HG03575 (cell line): ENCODE data around the gene KDM2A.

Experiments used
- ATAC-seq: cut with Tn5 transposase; IDR thresholded peaks from one replicate; pipeline ENCODE4 v1.9.1; 2021; ENCODE audit not compliant: unreplicated experiment, insufficient number of reproducible peaks, low FRiP score; ENCODE audit errors: extremely low read depth

KDM2A gene

DNA sequence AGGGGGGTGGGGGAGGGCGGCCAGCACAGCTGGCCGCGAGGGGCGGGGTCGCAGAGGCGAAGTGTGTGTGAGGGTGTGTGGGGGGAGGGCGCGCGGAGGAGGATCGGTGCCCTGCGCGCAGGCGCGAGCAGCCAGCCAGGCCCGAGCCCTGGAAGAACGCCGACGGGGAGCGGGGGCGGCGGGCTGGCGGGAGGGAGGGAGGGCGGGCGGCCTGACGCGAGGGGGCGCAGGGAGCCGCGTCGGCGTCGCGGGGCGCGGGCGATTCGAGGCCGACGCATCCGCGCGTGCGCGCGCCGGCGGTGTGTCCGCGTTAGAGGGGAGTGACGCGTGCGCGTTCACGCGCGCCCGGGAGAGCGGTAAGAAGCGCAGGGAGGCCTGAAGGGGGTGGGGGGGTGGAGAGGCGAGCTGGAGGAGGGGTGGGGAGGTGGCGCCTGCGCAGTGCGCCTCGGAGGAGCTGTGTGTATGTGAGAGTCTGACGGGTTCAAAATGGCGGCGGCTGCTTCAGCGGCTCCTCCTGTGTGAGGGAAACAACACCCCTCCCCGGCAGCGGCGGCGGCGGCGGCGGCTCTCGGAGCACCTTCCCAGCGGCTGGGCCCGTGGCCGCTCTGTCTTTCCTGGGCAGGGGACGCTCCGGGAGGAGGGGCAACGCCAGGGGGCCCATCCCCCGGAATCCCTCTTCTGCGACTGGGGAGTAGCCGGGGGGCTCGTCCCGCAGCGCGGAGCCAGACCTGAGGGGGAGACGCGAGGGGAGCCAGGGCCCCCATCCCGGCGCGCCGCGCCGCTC lies at the start of gene KDM2A:
KDM2A (plus strand) TSS at position 463 of the 784 bp plus-strand sequence. CDS start 2,054 bp downstream, outside the sequence.
- ATAC-seq: no peak

DNA sequence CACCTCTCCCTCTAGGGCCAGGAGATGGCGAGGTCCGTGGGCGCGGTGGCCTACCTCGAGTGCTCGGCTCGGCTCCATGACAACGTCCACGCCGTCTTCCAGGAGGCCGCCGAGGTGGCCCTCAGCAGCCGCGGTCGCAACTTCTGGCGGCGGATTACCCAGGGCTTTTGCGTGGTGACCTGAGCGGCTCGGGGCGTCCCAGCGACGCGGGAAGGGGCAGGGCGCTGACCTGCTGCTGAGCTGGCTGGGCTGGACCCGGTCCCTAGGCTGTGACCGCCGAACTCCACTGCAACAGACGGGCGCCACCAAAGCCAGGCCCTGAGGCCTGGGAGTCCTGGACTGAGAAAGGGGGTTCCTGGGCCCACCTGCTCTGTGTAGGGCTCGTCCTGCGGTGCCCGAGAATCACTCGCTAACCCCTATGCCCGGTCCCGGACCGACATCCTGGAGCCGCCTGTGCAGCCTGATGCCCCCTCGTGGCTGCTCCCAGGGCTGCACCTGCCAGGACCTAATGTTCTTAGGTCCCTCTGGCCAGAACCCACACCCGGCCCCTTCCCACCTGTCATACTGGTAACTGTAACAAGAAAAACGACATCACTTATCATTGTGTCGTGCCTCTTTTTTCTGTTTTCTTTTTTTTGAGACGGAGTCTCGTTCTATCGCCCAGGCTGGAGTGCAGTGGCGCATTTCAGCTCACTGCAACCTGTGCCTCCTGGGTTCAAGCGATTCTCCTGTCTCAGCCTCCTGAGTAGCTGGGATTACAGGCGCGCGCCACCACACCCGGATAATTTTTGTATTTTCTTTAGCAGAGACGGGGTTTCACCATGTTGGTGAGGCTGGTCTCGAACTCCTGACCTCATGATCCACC lies 47.4 kb upstream of the KDM2A start:
- no peak for ATAC-seq

DNA sequence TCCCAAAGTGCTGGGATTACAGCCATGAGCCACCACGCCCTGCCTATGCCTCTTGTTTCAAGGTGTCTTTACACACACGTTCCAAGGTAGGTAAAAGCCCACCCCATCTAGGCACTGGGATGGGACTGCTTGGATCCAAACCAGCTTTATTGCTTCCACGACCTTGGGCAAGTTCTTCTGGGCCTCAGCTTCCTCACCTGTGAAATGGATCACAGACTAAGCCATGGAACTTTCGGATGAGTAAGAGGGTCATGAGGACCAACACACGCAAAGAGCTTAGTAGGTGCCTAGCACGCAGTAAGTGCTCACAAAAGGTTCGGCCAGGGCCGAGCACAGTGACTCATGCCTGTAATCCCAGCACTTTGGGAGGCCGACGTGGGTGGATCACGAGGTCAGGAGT lies 46.8 kb upstream of the KDM2A start:
- ATAC-seq: no peak

DNA sequence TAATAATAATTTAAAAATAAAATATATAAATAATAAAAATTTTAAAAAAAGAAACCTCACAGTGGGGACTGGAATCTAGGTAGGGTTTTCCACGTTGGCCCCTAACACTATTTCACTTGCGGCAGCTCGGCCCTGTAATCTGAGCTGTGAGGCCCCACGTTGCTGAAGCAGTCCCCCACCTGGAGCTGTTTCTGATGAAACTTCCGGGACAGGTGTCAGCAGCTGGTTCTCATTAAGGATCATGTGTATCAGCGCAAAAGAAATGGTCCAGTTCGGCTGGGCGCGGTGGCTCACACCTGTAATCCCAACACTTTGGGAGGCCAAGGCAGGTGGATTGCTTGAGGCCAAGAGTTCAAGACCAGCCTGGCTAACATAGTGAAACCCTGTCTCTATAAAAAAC lies 45.2 kb upstream of the KDM2A start:
- no peak for ATAC-seq

DNA sequence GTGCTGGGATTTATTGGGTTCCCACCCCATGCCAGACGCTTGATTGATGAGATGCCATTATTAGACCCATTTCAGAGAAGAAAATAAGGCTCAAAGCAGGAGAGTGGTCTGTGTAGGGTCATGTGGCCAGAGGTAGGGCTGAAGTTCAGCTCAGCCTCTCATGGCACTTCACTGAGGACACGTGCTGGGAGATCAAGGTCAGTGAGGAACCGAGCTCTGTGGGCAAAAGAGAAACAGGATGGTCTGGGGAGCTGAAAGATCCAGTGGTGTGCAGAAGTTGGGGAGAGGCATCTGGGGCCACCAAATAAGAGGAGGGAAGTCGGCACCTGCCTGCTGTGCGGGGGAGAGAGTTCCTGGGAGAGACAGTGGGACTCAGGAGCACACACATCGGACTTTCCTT lies 42.9 kb upstream of the KDM2A start:
- no peak for ATAC-seq

DNA sequence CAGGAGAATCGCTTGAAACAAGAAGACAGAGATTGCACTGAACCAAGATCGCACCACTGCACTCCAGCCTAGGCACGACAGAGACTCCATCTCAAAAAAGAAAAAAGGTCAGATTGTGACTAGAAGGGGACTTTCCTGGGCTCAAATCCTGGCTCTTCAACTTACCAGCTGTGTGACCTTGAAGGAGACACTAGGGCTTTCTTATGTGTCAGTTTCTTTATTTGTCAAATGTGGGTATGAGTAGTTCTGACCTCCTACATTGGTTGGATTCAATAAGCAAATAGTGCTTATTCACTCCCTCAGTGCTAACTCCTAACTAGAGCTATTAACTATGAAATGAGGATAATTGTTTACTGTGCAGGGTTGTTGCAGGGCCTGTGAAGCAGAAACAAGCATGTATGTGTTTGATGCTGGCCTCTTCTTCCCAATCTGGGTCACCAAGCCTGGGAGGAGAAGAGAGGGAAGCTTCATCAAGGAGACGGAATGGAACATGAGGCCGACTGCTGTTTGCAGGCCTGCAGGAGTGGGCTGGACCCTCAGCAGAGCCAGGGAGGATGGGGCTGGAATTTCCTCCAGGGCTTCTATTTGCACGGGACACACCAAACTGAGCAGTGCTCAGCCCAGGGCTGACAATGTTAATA lies 39.9 kb upstream of the KDM2A start:
- ATAC-seq: no peak

DNA sequence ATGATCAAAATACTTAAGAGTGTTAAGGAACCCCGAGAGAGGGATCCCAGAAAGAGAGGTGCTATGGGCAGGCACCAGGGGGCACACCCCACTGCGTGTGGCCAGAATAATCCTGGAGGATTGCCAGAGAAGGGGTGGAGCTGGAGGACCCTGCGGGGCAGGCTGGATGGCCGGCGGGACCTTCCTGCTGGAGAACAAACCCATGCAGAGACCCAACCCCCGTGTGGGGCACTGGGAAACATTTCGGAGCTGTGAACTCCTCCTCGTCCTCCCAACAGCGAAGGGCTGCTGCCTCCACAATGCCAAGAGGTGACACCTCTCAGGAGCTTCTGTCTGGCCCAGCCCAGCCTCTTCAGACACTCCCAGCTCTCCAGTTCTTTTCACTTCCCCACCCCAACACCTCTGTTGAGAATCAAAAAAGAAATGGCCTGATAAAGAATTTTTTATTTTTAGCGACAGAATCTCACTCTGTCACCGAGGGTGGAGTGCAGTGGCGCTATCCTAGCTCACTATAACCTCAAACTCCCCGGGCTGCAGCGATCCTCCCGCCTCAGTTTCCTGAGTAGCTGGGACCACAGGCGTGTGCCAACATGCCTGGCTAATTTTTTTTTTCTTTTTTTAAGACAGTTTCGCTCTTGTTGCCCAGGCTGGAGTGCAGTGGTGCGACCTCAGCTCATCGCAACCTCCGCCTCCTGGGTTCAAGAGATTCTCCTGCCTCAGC lies 36.8 kb upstream of the KDM2A start:
- ATAC-seq: no peak

DNA sequence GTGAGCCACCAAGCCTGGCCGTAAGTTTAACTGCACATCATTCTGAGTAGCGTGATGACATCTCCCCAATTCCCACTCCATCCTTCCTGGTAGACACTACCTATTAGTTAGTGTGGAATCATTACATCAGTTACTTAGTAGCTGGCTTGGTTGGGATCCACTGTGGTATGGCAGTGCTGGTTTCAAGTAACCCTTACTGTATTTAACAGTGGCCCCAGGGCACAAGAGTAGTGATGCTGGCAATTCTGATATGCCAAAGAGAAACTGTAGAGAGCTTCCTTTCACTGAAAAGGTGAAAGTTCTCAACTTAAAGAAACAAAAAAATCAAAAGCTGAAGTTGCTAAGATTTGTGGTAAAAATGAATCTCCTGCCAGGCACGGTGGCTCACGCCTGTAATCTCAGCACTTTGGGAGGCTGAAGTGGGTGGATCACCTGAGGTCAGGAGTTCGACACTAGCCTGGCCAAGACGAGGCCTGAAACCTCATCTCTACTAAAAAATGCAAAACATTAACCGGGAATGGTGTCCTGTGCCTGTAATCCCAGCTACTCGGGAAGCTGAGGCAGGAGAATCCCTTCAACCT lies 35.2 kb upstream of the KDM2A start:
- ATAC-seq: no peak

DNA sequence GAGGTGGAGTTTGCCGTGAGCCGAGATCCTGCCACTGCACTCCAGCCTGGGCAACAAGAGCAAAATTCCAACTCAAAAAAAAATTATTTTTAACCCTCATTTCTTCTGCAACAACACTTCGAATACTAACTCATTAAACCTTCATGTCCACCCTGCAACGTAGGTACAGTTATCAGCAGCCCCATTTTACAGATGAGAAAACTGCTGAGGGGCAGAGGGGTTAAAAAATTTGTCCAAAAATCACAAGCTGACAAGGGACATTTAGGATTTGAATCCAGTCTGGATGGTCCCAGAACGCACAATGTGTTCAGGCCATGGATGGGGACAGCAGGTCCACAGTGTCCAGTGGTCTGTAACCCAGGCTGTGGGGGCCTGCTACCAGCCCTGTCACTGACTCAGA lies 33.4 kb upstream of the KDM2A start:
- no peak for ATAC-seq

DNA sequence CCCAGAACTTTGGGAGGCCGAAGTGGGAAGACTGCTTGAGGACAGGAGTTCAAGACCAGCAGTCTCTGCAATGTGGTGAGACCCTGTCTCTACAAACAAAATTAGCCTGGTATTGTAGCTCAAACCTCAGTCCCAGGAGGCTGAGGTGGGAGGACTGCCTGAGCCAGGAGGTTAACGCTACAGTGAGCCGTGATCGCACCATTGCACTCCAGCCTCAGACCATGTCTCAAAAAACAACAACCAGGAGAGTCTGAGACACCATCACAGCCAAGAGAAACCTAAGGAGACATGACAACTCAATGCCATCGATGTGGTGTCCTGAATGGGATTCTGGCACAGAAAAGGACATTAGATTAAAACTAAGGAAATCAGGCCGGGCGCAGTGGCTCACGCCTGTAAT lies 28.3 kb upstream of the KDM2A start:
- ATAC-seq: no peak

DNA sequence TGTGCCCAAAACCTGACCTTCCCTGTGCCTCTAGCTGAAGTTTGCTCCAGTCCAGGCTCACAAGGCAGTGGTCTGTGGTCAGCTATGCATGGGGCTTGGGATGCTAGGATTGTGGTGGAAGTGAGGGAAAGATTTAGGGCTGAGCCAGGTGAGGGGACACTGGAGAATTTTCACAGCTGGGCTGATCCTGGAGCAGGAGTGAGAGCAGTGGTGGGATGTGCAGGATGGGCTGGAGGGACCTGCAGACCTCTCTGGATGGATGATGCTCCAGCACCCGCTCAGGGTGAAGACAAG lies 23.9 kb upstream of the KDM2A start:
- ATAC-seq: no peak

DNA sequence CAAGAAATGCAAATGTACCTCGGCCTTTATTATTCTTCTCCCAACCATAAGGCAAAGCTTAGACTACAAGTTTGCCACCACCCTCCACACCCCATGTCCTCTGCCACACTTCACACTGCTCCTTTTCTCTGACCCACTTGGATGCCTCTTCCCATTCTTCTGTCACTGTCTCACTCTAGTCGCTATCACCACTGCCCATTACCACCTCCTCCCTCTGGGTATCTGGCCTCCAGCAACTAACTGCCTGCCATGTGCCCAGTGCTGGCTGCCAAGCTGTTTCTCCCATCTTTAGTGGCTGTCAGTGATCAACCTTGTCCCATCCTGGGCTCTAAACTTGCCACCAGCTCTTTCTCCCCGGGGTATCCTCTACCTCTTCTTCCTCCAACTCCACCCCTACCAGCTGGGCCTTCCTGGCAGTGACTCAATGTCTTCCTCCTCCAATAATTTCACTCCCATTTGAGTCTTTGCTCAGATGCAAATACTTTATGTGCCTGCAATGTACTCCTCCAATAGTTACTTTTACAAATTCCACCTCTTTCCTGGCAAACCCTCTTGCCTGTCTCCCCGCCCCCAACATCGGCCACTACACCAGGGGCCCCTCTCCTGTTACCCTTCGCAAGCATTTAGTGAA lies 20.1 kb upstream of the KDM2A start:
- ATAC-seq: no peak

DNA sequence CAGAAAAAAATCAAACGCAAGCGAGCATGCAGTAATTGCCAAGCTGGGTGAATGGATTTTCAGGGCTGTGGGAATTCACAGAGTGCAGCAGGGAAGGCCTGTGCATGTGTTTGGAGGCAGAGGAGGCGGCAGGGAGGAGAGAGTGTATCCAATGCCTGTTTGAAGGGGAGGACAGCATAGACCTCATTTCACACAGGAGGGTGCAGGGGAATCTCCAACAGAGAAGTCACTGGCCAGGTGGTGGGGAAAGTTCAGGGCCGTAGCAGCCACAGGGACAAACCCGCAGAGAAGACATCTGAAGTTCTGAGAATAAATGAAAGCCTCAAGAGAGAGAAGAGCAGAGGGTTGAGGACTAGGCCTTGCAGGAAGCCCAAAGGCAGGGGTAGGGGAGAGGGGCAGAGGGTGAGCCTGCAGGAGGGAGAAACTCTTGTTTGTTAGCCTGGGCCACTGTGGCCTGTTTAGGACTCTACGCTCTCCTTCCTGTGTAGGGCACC lies 19.2 kb upstream of the KDM2A start:
- no peak for ATAC-seq

DNA sequence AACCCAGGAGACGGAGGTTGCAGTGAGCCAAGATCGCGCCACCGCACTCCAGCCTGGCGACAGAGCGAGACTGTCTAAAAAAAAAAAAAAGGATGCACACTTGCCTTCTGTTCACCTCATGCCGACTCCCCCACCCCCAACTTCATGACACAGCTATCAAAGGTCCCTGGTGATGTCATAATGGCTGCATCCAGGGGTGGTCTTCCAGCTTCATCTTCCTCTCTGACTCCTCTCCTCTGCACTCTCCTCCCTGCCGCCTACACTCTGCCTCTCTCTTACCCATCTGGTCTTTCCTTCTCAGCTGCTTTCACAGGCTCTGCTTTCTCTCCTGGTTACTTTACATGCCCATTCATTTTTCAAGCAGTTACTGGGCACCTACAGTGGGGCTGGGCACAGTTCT lies 16.4 kb upstream of the KDM2A start:
- no peak for ATAC-seq

DNA sequence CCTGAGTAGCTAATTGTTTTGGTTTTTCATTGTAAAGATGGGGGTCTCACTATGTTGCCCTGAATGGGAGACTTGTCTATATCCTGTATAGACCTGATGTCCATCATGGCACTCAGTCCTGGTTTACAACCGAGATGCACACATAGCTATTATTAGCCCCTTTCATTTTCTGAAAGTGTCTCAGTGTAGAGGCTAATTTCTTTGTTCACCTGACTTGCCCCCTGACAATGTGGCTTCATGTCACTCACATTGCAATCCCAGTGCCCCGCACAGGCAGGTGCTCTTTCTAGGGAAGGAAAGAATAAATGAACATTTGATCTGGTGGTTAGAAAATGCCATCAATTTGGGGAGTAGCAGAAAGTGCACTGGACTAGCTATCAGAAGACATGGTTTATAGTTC lies 13.1 kb upstream of the KDM2A start:
- no peak for ATAC-seq

DNA sequence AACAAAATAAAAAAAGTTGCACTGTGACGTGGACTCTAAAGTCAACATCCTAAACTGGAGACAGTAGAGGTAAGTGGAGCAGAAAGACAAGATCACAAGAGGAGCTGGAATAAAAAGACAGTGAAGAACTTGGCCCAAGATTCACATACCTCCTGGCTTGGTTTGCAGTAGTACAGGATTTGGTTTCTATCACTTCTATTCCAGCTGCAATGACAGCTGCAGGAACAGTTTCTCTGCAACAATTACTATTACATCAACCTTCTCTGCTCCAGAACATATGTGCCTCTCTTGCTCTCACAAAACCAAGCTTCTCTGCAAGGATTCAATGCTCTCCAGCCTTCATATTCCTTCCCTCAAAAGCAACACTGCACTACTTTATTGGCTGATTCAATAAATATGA lies 7.8 kb upstream of the KDM2A start:
- no peak for ATAC-seq

DNA sequence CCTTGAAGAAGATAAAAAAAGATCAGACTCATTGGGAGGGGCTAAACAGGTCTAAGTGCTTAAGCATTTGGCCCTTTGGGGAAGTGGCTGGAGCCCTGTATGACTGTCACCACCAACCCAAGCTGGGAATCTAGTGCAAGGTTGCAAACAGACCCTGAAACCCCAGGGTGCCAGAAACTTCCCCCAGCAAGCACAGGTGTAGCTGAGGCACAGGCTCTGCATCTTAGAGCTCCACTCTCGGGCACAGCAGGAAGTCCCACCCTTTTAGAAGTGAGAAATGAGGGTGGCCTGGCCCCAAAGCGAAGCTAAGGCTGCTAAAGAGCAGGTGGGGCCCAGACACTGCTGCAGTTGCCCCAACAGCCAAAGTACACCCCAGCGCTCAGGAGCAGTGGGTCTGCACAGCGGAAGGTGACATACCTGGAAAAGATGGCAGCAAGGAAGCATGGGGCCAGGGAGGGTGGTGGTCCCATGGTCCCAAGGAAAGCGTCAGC lies 5.8 kb upstream of the KDM2A start:
- ATAC-seq: no peak

DNA sequence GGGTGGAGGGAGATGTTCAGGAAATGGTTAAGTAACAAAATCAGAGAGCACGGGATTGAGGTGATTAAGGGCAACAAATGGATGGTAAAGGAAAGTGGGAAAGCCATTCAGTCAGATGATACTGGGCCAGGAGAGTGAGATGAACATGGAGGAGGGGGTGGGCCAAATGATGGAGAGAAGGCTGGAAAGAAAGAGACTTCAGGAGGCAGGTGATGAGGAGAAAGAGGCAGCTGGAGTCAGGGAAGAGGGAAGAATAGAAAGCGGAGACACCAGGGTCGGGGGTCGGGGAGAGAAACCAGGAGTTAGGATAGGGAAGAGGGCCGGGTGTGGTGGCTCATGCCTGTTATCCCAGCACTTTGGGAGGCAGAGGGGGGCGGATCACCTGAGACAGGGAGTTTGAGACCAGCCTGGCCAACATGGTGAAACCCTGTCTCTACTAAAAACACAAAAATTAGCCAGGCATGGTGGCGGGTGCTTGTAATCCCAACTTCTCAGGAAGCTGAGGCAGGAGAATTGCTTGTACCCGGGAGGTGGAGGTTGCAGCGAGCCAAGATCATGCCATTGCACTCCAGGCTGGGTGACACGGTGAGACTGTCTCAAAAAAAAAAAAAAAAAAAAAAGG lies 4.7 kb upstream of the KDM2A start:
- no peak for ATAC-seq
